K562 (cell line): ENCODE results near the gene PKLR. TPM values are rescaled to one million over a fixed set of nuclear protein-coding genes. Genes with fewer than 3 reads are reported as not detected.

Source experiments
- BRCA1 ChIP-seq, 2 experiments: fragments of 450-650 bp in 1 of 2; sonication (generic) in 1 of 2; formaldehyde crosslinking in 1 of 2; IDR thresholded peaks; 2 replicates each; pipeline versions ENCODE4 v1.5.0 to v1.6.1; 2017 to 2020; ENCODE audit warnings: mild to moderate bottlenecking in 1 of 2, missing genetic modification reagents in 1 of 2
- BRD9 ChIP-seq: fragments of 450-650 bp; IDR thresholded peaks from 2 replicates; pipeline ENCODE4 v1.6.1; 2018; ENCODE audit warnings: low read depth; ENCODE audit not compliant: partially characterized antibody
- CEBPB ChIP-seq: fragments of 450-650 bp; IDR thresholded peaks from 2 replicates; pipeline ENCODE4 v1.6.1; 2016; ENCODE audit warnings: missing genetic modification characterization, missing compliant biosample characterization
- CHD2 ChIP-seq: IDR thresholded peaks from 2 replicates; pipeline ENCODE4 v1.6.1; 2011; ENCODE audit warnings: low read depth, low read length
- DIDO1 ChIP-seq: fragments of 450-650 bp; IDR thresholded peaks from 2 replicates; pipeline ENCODE4 v1.6.1; 2016; ENCODE audit warnings: low read depth, missing biosample characterization, missing genetic modification characterization
- DMBX1 ChIP-seq: fragments of 250-450 bp; sonication (Bioruptor Pico); IDR thresholded peaks from 2 replicates; pipeline ENCODE4 v1.8.0; 2022; ENCODE audit warnings: inconsistent platforms, mild to moderate bottlenecking, moderate library complexity, borderline replicate concordance
- MAFK ChIP-seq: IDR thresholded peaks from 2 replicates; pipeline ENCODE4 v1.6.1; 2011; ENCODE audit warnings: low read length, improper control_type of control experiment
- MCM2 ChIP-seq: fragments of 450-650 bp; IDR thresholded peaks from 2 replicates; pipeline ENCODE4 v1.6.1; 2017; ENCODE audit warnings: low read depth, mild to moderate bottlenecking
- MTF1 ChIP-seq: fragments of 250-450 bp; sonication (Bioruptor Pico); IDR thresholded peaks from 2 replicates; pipeline ENCODE4 v1.9.0; 2021; ENCODE audit warnings: moderate library complexity, mild to moderate bottlenecking, inconsistent platforms, borderline replicate concordance
- PCBP1 ChIP-seq: fragments of 200-400 bp; formaldehyde crosslinking; IDR thresholded peaks from 2 replicates; pipeline ENCODE4 v1.6.1; 2018; ENCODE audit warnings: mild to moderate bottlenecking, low read depth, low read length; ENCODE audit not compliant: poor library complexity, severe bottlenecking
- PCBP2 ChIP-seq: fragments of 200-400 bp; formaldehyde crosslinking; IDR thresholded peaks from 2 replicates; pipeline ENCODE4 v1.6.1; 2018; ENCODE audit warnings: low read length, low read depth, mild to moderate bottlenecking, moderate library complexity; ENCODE audit not compliant: poor library complexity, severe bottlenecking
- POLR2AphosphoS5 ChIP-seq: IDR thresholded peaks from 2 replicates; pipeline ENCODE4 v1.6.1; 2011; ENCODE audit warnings: mild to moderate bottlenecking, low read depth, low read length, moderate library complexity; ENCODE audit not compliant: control insufficient read depth, insufficient read depth
- SMC3 ChIP-seq: conservative IDR thresholded peaks from 2 replicates; pipeline ENCODE4 v1.6.1; 2011; ENCODE audit warnings: low read depth, low read length, improper control_type of control experiment; ENCODE audit not compliant: insufficient read depth
- TAF7 ChIP-seq: fragments of 450-650 bp; IDR thresholded peaks from 2 replicates; pipeline ENCODE4 v1.6.1; 2016; ENCODE audit warnings: missing genetic modification characterization, missing compliant biosample characterization
- ZC3H11A ChIP-seq: IDR thresholded peaks from 2 replicates; pipeline ENCODE4 v1.6.1; 2012; ENCODE audit warnings: low read depth, low read length, improper control_type of control experiment
- ZFPM2 ChIP-seq: fragments of 250-450 bp; sonication (Bioruptor Pico); IDR thresholded peaks from 2 replicates; pipeline ENCODE4 v1.5.1; 2022; ENCODE audit warnings: mild to moderate bottlenecking
- ZNF311 ChIP-seq: fragments of 250-450 bp; sonication (Bioruptor Pico); IDR thresholded peaks from 2 replicates; pipeline ENCODE4 v1.4.0; 2020; ENCODE audit warnings: mild to moderate bottlenecking, moderate library complexity
- polyA plus RNA-seq, 8 experiments: library from polyadenylated mRNA; depleted of rRNA in 4 of 8; stranded (reverse) in 5 of 8; unstranded in 3 of 8; fragments of >200 nt; fragmentation: Nextera tagmentation in 2 of 8; fragmentation: Illumina TruSeq in 1 of 8; extraction: Ambion mirVana in 2 of 8; extraction: Trizol in 1 of 8; gene quantifications; 2 replicates each; pipeline versions ENCODE4 v1.2.1 to v1.2.3, GENCODE V29; 2011 to 2014; ENCODE audit warnings: inconsistent platforms in 1 of 8, missing spikeins in 1 of 8
- total RNA-seq, 7 experiments: library from RNA; depleted of rRNA in 6 of 7; stranded (reverse); fragments of >200 nt in 6 of 7; fragmentation: Illumina TruSeq in 2 of 7; extraction: Trizol in 2 of 7; gene quantifications; 2 replicates each; pipeline versions ENCODE4 v1.2.1 to v1.2.3, GENCODE V29; 2011 to 2021; ENCODE audit warnings: low replicate concordance in 1 of 7
- TF ChIP-seq, protein P1 (sequence below), 2 experiments: fragments of 450-650 bp; IDR thresholded peaks; 2 replicates each; pipeline ENCODE4 v1.6.1; 2018; ENCODE audit warnings: mild to moderate bottlenecking in 2 of 2, low read depth in 1 of 2; ENCODE audit not compliant: partially characterized antibody in 2 of 2
- TF ChIP-seq, protein P2 (sequence below): sonication (generic); formaldehyde crosslinking; IDR thresholded peaks from 2 replicates; pipeline ENCODE4 v1.4.0; 2020; ENCODE audit warnings: mild to moderate bottlenecking, missing genetic modification reagents
- TF ChIP-seq, protein P3 (sequence below): fragments of 200-800 bp; sonication (Bioruptor generic); IDR thresholded peaks from 2 replicates; pipeline ENCODE4 v1.6.1; 2017; ENCODE audit warnings: missing genetic modification characterization, missing compliant biosample characterization

PKLR gene
- total and polyA plus RNA-seq, 9 of the 15 experiments (the other 6 are each of a cell fraction or from before 2014, with no cell fraction given) = 10.7 to 78.4 (median 38.2) TPM

DNA sequence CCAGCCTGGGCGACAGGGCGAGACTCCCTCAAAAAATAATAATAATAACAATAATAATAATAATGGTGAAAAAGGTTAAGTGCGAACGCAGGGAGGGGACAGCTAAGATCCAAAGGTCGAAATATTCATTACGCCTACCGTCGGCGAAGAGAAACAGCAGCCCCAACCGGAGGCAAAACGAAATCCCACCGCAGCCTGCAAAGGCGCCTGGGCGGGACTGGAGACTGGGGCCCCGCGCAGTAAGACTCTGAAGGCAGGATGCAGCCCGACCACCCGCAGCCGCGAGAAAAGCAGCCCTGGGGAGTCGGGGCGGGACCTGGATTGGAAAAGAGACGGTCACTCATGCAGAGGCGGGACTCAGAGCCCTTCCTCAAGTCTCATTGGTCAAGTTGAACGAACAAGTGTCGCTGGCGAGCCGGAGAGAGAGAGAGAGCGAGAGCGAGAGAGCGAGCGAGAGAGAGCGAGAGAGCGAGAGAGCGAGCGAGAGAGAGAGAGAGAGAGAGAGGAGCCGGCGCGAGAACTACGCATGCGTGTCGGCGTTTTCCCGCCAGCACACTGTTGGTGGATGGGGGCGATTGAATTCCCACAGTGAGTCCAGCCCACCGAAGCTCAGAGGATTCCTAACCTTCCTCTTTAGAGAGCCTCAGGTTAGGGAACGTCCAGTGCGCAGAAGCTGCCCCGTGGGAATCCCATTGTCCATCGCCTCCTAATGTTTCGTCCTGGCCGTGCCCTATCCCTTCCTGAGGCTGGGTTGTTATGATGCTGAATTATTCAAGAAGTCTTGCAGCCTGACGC is 56.7 kb downstream of the PKLR start (continued):
- peak; percentile 100 for TF ChIP-seq PCBP1
- no peak for TF ChIP-seq PCBP2
- TF ChIP-seq BRCA1 (IDR thresholded peaks at IDR 0.05) = no peak
- no peak for TF ChIP-seq BRCA1 (CRISPR knock-in tag; IDR thresholded peaks at IDR 0.05)
- no peak for TF ChIP-seq MCM2
- no peak for TF ChIP-seq ZC3H11A
- TF ChIP-seq TAF7 (tag) = peak; percentile 75
- TF ChIP-seq, protein P1, sequence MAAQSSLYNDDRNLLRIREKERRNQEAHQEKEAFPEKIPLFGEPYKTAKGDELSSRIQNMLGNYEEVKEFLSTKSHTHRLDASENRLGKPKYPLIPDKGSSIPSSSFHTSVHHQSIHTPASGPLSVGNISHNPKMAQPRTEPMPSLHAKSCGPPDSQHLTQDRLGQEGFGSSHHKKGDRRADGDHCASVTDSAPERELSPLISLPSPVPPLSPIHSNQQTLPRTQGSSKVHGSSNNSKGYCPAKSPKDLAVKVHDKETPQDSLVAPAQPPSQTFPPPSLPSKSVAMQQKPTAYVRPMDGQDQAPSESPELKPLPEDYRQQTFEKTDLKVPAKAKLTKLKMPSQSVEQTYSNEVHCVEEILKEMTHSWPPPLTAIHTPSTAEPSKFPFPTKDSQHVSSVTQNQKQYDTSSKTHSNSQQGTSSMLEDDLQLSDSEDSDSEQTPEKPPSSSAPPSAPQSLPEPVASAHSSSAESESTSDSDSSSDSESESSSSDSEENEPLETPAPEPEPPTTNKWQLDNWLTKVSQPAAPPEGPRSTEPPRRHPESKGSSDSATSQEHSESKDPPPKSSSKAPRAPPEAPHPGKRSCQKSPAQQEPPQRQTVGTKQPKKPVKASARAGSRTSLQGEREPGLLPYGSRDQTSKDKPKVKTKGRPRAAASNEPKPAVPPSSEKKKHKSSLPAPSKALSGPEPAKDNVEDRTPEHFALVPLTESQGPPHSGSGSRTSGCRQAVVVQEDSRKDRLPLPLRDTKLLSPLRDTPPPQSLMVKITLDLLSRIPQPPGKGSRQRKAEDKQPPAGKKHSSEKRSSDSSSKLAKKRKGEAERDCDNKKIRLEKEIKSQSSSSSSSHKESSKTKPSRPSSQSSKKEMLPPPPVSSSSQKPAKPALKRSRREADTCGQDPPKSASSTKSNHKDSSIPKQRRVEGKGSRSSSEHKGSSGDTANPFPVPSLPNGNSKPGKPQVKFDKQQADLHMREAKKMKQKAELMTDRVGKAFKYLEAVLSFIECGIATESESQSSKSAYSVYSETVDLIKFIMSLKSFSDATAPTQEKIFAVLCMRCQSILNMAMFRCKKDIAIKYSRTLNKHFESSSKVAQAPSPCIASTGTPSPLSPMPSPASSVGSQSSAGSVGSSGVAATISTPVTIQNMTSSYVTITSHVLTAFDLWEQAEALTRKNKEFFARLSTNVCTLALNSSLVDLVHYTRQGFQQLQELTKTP (IDR thresholded peaks at IDR 0.05; ENCODE audit: low read depth in 1 of 2, partially characterized antibody in 2 of 2) = peak; percentile 72 to 97
- peak; percentile 97 for TF ChIP-seq DIDO1
- TF ChIP-seq ZFPM2 (CRISPR knock-in tag) = no peak
- TF ChIP-seq CEBPB (tag) = no peak
- TF ChIP-seq, protein P2, sequence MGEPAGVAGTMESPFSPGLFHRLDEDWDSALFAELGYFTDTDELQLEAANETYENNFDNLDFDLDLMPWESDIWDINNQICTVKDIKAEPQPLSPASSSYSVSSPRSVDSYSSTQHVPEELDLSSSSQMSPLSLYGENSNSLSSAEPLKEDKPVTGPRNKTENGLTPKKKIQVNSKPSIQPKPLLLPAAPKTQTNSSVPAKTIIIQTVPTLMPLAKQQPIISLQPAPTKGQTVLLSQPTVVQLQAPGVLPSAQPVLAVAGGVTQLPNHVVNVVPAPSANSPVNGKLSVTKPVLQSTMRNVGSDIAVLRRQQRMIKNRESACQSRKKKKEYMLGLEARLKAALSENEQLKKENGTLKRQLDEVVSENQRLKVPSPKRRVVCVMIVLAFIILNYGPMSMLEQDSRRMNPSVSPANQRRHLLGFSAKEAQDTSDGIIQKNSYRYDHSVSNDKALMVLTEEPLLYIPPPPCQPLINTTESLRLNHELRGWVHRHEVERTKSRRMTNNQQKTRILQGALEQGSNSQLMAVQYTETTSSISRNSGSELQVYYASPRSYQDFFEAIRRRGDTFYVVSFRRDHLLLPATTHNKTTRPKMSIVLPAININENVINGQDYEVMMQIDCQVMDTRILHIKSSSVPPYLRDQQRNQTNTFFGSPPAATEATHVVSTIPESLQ = peak; percentile 77; the same call in 1 of the 2 replicates
- TF ChIP-seq BRD9 = peak; percentile 99
- TF ChIP-seq ZNF311 (CRISPR knock-in tag) = no peak
- peak; percentile 37 for TF ChIP-seq SMC3
- no peak for TF ChIP-seq MTF1
- TF ChIP-seq, protein P3, sequence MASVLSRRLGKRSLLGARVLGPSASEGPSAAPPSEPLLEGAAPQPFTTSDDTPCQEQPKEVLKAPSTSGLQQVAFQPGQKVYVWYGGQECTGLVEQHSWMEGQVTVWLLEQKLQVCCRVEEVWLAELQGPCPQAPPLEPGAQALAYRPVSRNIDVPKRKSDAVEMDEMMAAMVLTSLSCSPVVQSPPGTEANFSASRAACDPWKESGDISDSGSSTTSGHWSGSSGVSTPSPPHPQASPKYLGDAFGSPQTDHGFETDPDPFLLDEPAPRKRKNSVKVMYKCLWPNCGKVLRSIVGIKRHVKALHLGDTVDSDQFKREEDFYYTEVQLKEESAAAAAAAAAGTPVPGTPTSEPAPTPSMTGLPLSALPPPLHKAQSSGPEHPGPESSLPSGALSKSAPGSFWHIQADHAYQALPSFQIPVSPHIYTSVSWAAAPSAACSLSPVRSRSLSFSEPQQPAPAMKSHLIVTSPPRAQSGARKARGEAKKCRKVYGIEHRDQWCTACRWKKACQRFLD (CRISPR knock-in tag) = peak; percentile 87
- peak; percentile 73 for TF ChIP-seq DMBX1
- TF ChIP-seq POLR2AphosphoS5 = peak; percentile 84
- peak; percentile 87 for TF ChIP-seq CHD2
- no peak for TF ChIP-seq MAFK
